GM19193 (cell line): ENCODE data around the gene C16orf74.

ENCODE experiments used
- POLR2A ChIP-seq: IDR thresholded peaks from 4 replicates; pipeline ENCODE4 v1.6.1; 2011; ENCODE audit not compliant: insufficient read depth, insufficient read length; ENCODE audit errors: extremely low read depth

The C16orf74 gene

DNA sequence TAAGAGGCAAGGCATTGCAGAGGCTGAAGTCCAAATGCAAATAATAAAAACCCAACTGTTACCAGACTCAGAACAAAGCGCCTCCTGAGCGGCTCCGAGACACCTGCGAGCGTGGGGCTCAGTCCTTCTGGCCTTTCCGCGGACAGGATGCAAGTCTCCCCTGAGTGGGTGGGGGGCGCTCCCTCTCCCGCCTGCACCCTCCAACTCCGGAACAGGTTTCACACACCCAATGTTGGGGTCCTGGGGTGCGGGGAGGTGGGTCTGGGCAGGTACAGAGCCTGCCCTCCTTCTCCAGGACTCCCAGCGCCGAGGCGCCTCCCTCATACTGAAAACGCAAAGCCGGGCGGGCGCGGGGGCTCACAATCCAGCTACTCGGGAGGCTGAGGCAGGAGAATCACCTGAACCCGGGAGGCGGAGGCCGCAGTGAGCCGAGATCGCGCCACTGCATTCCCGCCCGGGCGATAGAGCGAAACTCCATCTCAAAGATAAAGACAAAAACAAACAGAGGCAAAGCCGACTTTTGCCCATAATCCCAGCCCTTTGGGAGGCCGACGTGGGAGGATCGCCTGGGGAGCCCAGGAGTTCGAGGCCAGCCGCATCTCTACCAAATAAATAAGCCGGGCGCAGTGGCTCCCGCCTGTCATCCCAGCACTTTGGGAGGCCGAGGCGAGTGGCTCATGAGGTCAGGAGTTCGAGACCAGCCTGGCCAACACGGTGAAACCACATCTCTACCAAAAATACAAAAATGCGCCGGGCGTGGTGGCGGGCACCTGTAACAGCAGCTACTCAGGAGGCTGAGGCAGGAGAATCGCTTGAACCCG lies 63.0 kb downstream of the C16orf74 start:
- TF ChIP-seq POLR2A, result no peak

DNA sequence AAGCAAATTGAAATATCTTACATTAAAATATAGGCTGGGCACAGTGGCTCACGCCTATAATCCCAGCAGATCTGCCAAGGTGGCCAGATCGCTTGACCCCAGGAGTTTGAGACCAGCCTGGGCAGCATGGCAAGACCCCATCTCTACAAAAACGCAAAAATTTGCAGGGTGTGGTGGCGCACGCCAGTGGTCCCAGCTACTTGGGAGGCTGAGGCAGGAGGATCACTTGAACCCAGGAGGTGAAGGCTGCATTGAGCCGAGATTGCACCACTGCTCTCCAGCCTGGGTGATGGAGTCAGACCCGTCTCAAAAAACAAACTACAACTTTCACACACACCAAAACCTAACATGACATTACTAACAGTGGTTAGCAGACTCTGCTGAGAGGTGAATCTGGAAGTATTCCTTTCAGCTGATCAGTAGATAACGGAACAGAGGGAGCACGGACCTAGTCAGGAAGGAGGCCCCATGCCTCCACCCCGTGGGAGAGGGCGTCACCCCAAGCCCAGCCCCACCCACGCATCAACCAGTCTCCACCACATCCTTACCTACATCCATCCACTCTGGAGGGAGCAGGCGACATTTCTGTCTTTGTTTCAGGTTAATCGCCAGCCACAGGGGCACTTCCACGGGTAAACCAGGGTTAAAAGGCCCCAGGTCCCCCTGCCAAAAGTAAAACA lies 63.8 kb downstream of the C16orf74 start:
- no peak for TF ChIP-seq POLR2A

DNA sequence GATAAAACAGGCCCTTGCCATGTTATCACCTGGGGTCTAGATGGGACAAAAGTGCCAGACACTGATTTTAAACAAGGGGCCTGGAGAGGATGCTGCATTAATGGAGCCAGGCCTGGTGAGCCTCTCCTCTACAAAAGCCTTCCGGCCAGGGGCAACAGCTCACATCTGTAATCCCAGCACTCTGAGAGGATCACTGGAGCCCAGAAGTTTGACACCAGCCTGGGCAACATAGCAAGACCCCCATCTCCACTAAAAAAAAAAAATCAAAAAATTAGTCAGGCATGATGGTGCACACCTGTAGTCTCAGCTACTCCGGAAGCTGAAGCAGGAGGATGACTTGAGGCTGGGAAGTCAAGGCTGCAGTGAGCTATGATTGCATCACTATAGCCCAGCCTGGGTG lies 65.6 kb downstream of the C16orf74 start:
- TF ChIP-seq POLR2A, result no peak

DNA sequence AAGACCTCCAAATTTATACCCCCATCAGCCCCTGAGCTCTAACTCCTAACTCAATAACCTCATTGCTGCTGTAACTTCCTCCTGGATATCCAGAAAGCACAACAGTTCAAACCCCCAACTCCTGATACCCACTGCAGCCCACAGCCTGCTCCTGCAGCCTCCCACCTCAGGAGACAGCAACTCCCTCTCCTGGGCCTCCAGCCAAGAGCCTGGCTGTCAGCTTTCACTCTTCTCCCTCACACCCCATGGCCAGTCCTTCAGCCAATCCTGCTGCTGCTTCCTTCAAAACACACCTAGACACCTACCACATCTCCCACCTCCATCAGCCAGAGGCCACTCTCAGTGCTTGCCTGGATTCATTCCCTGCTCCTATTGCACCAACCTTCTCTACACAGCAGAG lies 67.5 kb downstream of the C16orf74 start:
- no peak for TF ChIP-seq POLR2A

DNA sequence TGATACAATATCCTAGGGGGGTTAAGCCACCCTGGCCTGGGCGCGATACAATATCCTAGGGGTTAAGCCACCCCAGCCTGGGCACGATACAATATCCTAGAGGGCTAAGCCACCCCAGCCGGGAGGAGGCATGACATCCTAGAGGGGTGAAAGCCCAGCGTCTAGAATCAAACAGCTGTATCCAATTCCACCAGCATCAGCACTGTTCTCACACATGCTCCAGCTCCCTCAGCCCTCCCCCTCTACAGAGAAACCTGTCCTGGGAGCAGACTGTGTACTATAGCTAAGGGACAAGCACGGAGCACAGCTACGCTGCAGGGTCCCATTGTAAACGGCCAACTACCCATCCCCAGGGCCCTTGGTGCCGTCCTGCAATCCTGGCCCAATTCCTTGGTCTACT lies 68.4 kb downstream of the C16orf74 start:
- TF ChIP-seq POLR2A, result no peak

DNA sequence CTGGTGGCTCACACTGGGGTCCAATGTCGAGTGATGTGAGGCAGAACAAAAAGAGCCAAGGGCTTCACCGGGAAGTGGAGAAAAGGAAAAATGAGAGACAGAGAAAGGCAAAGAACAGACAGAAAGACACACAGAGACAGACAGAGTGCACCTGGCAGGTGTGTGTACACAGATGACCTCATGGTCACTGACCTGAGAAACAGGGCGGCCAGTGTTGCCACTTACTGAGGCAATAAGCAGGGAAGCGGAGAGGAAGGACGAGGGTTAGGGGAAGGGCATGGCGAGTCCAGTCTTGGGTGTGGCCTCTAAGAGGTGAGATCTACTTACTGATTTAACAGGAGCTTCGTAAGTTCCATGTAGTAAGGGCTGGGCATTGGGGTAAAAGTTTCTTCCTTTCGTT lies 69.6 kb downstream of the C16orf74 start:
- no peak for TF ChIP-seq POLR2A

DNA sequence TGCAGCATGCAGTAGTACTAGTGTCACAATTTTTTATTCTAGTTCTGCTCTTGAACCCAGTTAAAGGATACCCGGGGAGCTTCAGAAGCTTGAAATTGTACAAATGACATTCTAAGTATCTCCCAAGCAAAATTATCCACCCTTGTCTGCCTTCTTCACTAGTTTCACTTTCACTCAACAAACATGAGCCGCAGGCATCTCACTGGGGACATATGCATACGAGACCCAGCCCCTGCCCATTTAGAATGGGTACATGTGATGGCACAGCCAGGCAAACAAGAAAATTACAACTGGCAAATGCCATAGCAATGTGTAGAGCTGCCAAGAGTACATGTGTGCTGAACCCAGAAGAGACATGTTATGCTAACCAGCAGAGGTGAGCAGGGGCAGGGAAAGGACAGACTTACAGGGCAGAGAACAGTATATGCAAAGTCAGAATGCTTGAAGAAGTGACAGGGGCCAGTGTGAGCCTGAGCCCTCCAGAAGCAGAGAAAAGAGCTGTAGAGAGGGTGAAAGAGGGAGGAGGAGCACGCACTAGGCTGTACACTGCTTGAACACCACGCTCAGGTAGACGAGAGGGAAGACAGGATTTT lies 70.4 kb downstream of the C16orf74 start:
- no peak for TF ChIP-seq POLR2A

DNA sequence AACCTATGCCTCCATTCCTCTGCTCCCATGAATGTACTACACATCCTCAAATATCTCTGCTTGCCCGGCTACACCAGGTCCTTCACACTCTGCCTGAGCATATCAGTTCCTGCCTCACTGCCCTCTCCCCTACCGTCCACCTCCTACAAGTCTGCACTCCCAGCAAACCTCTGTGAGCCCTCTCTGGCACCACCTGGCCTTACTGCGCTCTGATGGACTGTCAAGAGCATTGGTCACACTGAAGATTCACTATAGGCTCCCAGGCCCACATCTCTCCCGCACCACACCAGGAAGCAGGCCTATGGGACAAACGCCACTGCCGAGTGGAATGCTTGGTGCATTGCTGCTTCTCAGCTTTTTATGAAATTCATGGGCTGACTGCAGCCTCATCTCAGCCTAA lies 71.0 kb downstream of the C16orf74 start:
- no peak for TF ChIP-seq POLR2A

DNA sequence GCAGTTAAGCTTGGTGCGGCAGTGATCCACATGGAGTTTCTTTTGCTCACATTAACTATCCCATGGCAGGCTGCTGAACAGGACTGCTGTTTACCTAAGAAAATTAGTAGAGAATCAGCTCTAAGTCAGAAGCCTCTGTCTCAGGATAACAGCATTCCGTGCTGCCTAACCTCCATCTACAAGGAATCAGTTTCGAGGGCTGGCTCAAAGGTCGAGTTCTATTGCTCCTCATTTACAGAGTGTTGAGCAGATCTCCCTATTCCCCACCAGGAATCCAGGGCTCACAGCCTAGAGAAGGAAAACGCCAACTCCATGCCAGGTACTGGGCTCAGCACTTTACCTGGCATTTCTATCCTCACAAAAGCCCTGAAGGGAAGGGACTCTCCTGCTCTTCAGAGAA lies 72.1 kb downstream of the C16orf74 start:
- no peak for TF ChIP-seq POLR2A

DNA sequence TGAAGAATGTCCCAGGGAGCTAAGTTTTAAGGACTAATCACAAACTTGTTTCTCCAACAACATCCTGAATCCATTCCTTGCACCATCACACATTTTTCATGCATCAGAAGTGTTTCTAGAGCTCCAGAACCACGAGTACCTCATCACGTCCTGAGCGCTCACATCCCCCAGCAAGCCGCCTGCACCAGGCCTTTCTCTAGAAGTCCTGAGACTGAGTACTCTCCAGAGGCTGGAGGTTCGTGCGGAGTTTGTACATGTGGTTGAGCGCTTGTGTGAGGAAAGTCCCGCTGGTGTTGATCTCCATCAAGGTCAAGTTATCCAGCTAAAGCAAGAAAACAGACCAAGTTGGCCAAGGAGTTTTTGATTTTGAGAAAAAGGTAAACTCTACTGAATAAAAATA lies 72.9 kb downstream of the C16orf74 start:
- TF ChIP-seq POLR2A, result no peak

DNA sequence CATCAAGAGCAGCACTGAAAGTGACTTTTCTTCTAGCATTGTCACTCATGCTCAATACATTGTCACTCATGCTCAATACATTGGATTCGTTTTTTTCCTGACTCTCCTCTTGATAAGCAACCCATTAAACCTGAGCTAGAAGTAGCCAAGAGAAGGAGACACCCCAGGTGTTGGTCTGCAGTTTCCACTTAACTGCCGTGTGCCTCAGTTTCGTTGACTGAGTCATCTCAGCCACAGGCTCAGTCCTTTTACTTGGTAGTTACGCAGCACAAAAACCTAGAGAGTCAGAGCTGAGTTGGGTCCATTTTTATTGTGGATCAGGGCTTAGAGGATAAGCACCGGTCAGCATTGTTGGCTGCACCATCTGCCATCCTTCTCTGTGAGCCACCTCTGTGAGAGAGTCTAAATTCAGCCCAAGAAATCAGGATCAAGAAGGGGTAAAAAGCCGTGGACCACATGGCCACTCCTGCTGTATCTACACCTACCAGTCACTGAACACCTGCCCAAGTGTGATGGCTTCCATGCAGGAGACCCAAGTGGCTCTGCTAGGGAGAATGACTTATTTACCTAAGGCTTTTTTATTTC lies 73.4 kb downstream of the C16orf74 start:
- no peak for TF ChIP-seq POLR2A

DNA sequence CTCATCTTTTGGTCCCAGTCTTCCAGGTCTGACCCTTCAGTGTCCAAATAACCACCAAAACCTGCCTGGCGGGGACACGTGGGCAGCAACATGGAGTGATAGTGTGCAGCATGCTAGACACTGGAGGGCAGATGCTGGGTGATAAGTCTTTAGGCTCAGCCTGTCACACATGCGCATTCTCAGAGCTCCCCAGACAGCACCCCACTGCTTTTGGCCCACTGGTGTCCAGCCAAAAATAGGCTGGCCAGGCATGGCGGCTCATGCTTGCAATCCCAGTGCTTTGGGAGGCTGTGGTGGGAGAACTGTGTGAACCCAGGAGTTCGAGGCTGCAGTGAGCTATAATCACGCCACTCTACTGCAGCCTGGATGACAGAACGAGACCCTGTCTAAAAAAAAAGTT lies 74.4 kb downstream of the C16orf74 start:
- TF ChIP-seq POLR2A, result peak; percentile 26

DNA sequence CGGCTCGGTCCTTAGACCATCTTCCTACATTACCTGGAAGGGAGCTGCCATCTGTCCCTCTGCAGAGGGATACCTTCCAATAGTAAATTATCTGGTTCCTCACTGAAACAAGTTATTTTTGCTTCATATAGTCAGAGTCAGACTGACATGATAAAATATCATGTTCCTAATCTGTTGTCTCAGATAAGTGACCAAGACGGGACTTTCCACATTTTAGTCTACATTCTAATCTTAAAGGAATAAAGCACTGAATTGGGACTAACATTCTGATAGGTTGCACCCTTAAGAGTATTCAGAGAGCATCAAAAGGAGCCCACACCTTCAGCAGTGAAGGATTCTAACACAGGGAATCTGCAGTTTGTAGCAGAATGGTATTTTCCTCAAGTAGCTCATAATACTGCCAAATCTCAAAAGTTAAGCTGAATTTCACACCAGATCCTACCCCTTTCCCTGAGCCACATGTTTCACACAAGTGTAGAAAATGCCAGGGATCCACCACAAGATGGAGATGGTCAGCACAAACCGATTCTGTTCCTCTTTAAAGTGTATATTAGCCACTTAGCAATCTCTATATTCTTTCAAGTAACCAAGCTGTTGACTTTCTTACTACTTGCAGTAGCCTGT lies 75.5 kb downstream of the C16orf74 start:
- TF ChIP-seq POLR2A, result no peak

DNA sequence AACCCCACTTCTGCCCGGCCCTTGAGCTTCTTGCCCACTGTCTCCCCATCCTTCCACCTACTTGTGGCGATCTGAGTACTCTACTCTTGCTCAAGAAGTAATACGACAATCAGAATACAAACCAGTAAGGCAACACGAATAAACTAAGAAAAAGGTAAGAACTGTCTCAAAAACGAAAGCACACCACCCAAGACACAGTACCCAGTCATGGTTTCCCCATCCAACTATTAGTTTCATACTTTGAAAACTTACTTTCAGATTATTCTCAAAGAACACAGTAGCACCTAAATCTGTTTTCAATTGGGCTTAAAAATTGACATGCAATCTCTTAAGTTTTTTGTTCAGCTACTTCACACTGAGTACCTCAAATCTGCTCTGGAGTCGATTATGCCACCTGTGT lies 76.1 kb downstream of the C16orf74 start:
- no peak for TF ChIP-seq POLR2A

DNA sequence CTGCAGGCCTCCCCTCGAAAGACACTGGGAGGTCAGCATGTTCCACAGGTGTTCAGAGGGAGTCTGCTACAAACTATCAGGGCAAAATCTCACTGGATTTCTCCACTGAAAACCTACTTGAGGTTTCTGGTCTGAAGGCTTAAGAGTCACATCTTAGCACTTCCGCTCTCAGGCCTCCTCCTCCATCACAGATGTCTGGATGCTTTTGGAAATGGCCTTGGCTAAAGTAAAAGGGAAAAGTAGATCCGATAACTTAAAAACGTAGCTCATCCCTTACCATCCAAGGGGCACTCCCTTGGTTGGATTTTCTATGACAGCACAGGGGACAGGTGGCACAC lies 76.5 kb downstream of the C16orf74 start:
- TF ChIP-seq POLR2A, result no peak
